ENCODE data around the gene LRRC31. TPM values are rescaled to one million over a fixed set of nuclear protein-coding genes. Genes with fewer than 3 reads are reported as not detected.

The LRRC31 gene
- polyA plus RNA-seq, 1 of the 3 experiments (the other 2 are of a cell fraction) = not detected

- TF ChIP-seq MXI1 (IDR thresholded peaks at IDR 0.05; ENCODE audit: low read depth, low read length) (no peak), FOSL2 (IDR thresholded peaks at IDR 0.05; ENCODE audit: borderline replicate concordance, low read depth) (no peak)
These were observed 21.8 kb downstream of the LRRC31 start (continued) for GRCh38 chr3:169847896-169848295.

DNA sequence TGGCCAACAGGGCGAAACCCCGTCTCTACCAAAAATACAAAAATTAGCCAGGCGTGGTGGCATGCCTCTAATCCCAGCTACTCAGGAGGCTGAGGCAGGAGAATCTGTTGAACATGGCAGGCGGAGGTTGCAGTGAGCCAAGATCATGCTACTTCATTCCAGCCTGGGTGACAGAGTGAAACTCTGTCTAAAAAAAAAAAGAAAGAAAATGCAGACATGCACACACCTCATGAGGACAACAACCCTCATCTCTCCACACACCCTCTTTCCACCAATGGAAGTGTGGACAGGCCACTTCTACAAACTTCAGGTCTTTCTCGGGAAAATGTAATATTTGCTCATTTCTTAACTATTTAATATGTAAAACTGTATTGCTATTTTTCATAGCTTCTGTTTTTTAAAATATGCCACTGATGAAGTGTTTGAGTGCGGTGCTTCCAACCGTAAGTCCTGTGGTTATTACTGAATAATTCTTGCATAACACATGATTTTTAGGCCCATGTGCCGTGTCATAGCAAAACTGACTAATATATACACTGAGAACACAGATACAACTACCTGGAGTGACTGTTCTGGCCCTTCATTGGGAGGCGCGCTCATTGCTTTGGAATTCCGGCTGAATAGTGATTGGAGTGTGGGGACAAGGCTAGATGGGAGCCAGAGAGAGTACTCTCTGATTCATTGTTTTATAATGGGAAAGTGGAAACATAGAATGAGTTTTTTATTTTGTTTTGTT lies 23.1 kb downstream of the LRRC31 start:
- TF ChIP-seq MXI1 (IDR thresholded peaks at IDR 0.05; ENCODE audit: low read depth, low read length) (no peak), FOSL2 (IDR thresholded peaks at IDR 0.05; ENCODE audit: borderline replicate concordance, low read depth) (0 out of 2 replicates have a peak, but pooled peaks have one; percentile 29), JUND (IDR thresholded peaks at IDR 0.05) (peak; percentile 42; the same call in 1 of the 2 replicates), FOXJ3 (CRISPR knock-in tag; IDR thresholded peaks at IDR 0.05) (no peak), GABPA (IDR thresholded peaks at IDR 0.05; ENCODE audit: low read depth) (no peak), MEF2A (IDR thresholded peaks at IDR 0.05; ENCODE audit: borderline replicate concordance, low read depth) (no peak), RCOR1 (IDR thresholded peaks at IDR 0.05; ENCODE audit: low read length) (no peak), TEAD4 (IDR thresholded peaks at IDR 0.05; ENCODE audit: borderline replicate concordance, insufficient read depth) (0 out of 2 replicates have a peak, but pooled peaks have one; percentile 26), FOXM1 (IDR thresholded peaks at IDR 0.05; ENCODE audit: low read depth) (no peak), EP300 (IDR thresholded peaks at IDR 0.05; ENCODE audit: borderline replicate concordance in 1 of 2, low read depth in 1 of 2, low read length in 1 of 2) (no peak)
- TF ChIP-seq, protein P1, sequence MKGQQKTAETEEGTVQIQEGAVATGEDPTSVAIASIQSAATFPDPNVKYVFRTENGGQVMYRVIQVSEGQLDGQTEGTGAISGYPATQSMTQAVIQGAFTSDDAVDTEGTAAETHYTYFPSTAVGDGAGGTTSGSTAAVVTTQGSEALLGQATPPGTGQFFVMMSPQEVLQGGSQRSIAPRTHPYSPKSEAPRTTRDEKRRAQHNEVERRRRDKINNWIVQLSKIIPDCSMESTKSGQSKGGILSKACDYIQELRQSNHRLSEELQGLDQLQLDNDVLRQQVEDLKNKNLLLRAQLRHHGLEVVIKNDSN (IDR thresholded peaks at IDR 0.05; ENCODE audit: borderline replicate concordance, low read depth) = no peak
- TF ChIP-seq, protein P2, sequence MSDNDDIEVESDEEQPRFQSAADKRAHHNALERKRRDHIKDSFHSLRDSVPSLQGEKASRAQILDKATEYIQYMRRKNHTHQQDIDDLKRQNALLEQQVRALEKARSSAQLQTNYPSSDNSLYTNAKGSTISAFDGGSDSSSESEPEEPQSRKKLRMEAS (IDR thresholded peaks at IDR 0.05; ENCODE audit: low read depth) = no peak
- H3K9me2 ChIP-seq = no peaks in the 10 kb centered on the region
- WGBS (ENCODE audit: low lambda C conversion rate) = 79% methylated on average over 11 of the region's 11 CpGs
- H3F3A ChIP-seq (replicated peaks; ENCODE audit: insufficient read depth) = no peaks in the 10 kb centered on the region
- H3K4me2 ChIP-seq = no peak overlapping the region
- CTCF ChIA-PET = no interaction called here
- H3K4me1 ChIP-seq (ENCODE audit: control insufficient read depth in 1 of 2, insufficient read depth in 2 of 2, low read depth in 1 of 2, low read length in 1 of 2) = no peaks in the 10 kb centered on the region
- no peak overlapping the region for H3K4me3 ChIP-seq (ENCODE audit: low read depth in 2 of 2, low read length in 1 of 2)
- no peaks in the 10 kb centered on the region for H3K9me3 ChIP-seq
- POLR2A ChIA-PET = no interaction called here
- no peak for DNase-seq
- no peaks in the 10 kb centered on the region; the same call in 1 of the 2 replicates for H3K27me3 ChIP-seq (ENCODE audit: insufficient read depth)
- no peaks in the 10 kb centered on the region for H3K79me2 ChIP-seq (ENCODE audit: insufficient read depth)
- no peaks in the 10 kb centered on the region for H4K20me1 ChIP-seq (ENCODE audit: insufficient read depth)
- no peak overlapping the region for H3K27ac ChIP-seq (ENCODE audit: low read depth in 2 of 2, low read length in 1 of 2)
- no peak overlapping the region for H3K9ac ChIP-seq
- no peak overlapping the region for H2AFZ ChIP-seq (ENCODE audit: low read depth)
- H3K36me3 ChIP-seq (replicated peaks in 1 of 2; ENCODE audit: control insufficient read depth in 1 of 2, insufficient read depth in 2 of 2, low read length in 1 of 2) = no peaks in the 10 kb centered on the region

GRCh38 chr3:169842960-169843359 lies 26.8 kb downstream of the LRRC31 start:
- 54% methylated on average over 3 of the region's 3 CpGs for WGBS (ENCODE audit: low lambda C conversion rate)
- Histone ChIP-seq H3K79me2 (ENCODE audit: insufficient read depth) (no peaks in the 10 kb centered on the region), H3K9me3 (no peaks in the 10 kb centered on the region), H3K4me3 (ENCODE audit: low read depth in 2 of 2, low read length in 1 of 2) (no peak overlapping the region), H4K20me1 (ENCODE audit: insufficient read depth) (no peaks in the 10 kb centered on the region), H3K4me1 (ENCODE audit: control insufficient read depth in 1 of 2, insufficient read depth in 2 of 2, low read depth in 1 of 2, low read length in 1 of 2) (peaks cover 0 to 4% of the 10 kb centered on the region in 2 experiments; a peak in 1 of 4 replicates), H3F3A (replicated peaks; ENCODE audit: insufficient read depth) (no peaks in the 10 kb centered on the region), H3K27ac (ENCODE audit: low read depth in 2 of 2, low read length in 1 of 2) (no peak overlapping the region), H3K27me3 (ENCODE audit: insufficient read depth) (no peaks in the 10 kb centered on the region), H3K4me2 (no peak overlapping the region), H3K9ac (no peak overlapping the region), H3K9me2 (no peaks in the 10 kb centered on the region), H2AFZ (ENCODE audit: low read depth) (no peak overlapping the region), H3K36me3 (replicated peaks in 1 of 2; ENCODE audit: control insufficient read depth in 1 of 2, insufficient read depth in 2 of 2, low read length in 1 of 2) (no peaks in the 10 kb centered on the region)
- POLR2A ChIA-PET = no interaction called here
- CTCF ChIA-PET = no interaction called here
- TF ChIP-seq TEAD4 (IDR thresholded peaks at IDR 0.05; ENCODE audit: borderline replicate concordance, insufficient read depth) (no peak), RAD21 (IDR thresholded peaks at IDR 0.05; ENCODE audit: low read length) (no peak), ELF1 (IDR thresholded peaks at IDR 0.05) (no peak), NFIC (IDR thresholded peaks at IDR 0.05; ENCODE audit: borderline replicate concordance) (no peak), YY1 (IDR thresholded peaks at IDR 0.05; ENCODE audit: low read depth) (no peak), CHD2 (IDR thresholded peaks at IDR 0.05; ENCODE audit: low read length, partially characterized antibody) (no peak), RFX5 (IDR thresholded peaks at IDR 0.05; ENCODE audit: low read length) (no peak), MEF2A (IDR thresholded peaks at IDR 0.05; ENCODE audit: borderline replicate concordance, low read depth) (no peak), TAF1 (IDR thresholded peaks at IDR 0.05; ENCODE audit: borderline replicate concordance, low read depth, low read length) (no peak), USF2 (IDR thresholded peaks at IDR 0.05; ENCODE audit: borderline replicate concordance, low read depth, low read length) (no peak), SIN3A (IDR thresholded peaks at IDR 0.05; ENCODE audit: borderline replicate concordance, low read depth, low read length) (no peak), NRF1 (IDR thresholded peaks at IDR 0.05; ENCODE audit: low read depth, low read length) (no peak), GABPA (IDR thresholded peaks at IDR 0.05; ENCODE audit: low read depth) (no peak), IRF3 (IDR thresholded peaks at IDR 0.05; ENCODE audit: low read depth, low read length) (no peak)
- TF ChIP-seq, protein P2 (IDR thresholded peaks at IDR 0.05; ENCODE audit: low read depth) = no peak
- DNase-seq = no peak

Data from SK-N-SH (cell line).